G401 (cell line): ENCODE data around the gene TMPRSS4. TPM values are rescaled to one million over a fixed set of nuclear protein-coding genes. Genes with fewer than 3 reads are reported as not detected.

ENCODE experiments used
- DNase-seq: peaks from one replicate; pipeline ENCODE4 v3.0.0-alpha.2; 2015; ENCODE audit warnings: low spot score
- in situ Hi-C: cut with HindIII; loops from 2 replicates; pipeline ENCODE4 v1.10.0; 2016; ENCODE audit warnings: low sequenced_read_pairs, mixed read lengths
- total RNA-seq: library from RNA; depleted of rRNA; stranded (reverse); fragments of >200 nt; shearing (Covaris generic); gene quantifications from 2 replicates; pipeline ENCODE4 v1.2.3, GENCODE V29; 2014

Gene TMPRSS4
- total RNA-seq, 1 experiment from 2014 or later, result not detected

GRCh38 chr11:118095967-118096367, 19.1 kb downstream of the TMPRSS4 start:
- in situ Hi-C loops, result no loop called here
- DNase-seq, result no peak

- in situ Hi-C loops, result no loop called here
- no peak for DNase-seq
These were observed 22.3 kb downstream of the TMPRSS4 start for GRCh38 chr11:118098996-118099837.

- in situ Hi-C loops, result no loop called here
- no peak for DNase-seq
These were observed 23.1 kb downstream of the TMPRSS4 start for GRCh38 chr11:118099838-118100556.

DNA sequence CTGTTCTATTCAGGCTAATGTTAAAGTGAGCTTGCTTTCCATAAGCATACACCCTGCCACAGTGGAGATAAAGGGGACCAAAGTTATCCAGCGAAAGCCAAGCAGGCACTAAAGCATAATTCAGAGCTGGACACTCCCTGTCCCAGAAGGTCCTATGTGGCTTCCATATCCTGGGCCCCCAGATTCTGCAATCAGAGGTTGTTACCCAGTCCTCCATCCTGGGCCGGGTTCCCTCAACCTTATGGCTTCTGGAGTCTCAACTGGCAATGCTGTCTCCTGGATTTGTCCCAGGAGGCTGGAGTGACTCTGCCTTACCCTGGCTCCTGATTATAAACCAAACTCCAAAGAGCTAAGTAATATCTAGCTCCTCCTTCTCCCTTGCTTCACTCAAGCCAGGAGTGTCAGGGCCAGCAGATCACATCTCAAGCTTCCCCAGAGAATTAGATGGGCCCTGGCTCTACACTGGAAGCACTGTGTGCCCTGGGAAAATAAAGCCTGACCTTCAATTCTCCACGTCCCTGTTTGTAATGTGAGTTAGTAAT, 23.9 kb downstream of the TMPRSS4 start:
- in situ Hi-C loops, result no loop called here

GRCh38 chr11:118102721-118103261, 25.9 kb downstream of the TMPRSS4 start:
- in situ Hi-C loops, result no loop called here
- DNase-seq, result no peak

More for the DNA sequence above, 23.9 kb downstream of the TMPRSS4 start:
- DNase-seq, result no peak

GRCh38 chr11:118104491-118104890, 27.6 kb downstream of the TMPRSS4 start:
- in situ Hi-C loops, result no loop called here

DNA sequence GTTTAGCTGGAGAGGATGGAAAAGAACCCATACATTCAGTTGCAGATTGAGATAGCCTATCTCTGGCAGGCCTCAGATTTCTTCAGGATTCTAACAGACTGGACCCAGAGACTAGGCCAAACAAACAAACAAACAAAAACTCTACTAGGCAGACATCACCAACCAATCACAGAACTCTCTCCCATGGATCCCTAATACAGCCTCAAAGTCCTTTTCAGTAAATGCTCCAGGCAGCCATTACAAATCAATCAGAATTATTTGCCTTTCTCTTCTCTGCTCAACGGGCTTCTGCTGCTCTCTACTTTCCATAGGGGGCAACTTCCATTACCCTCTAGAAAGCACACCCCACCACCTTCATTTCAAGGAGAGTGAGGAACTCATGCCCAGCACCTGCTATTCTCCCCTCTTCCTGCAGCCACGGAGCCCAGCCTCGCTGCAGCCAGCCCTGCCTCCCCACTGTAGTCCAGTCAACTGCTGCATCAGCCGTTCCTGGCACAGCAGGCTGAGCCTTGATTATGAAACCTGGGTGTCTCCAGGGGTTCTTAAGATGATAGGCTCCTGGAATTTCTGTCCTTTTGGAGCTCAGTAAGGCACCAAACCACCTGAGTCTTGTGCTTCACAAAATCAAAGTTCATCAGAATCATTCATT, 28.9 kb downstream of the TMPRSS4 start:
- in situ Hi-C loops, result no loop called here
- DNase-seq, result no peak

More at GRCh38 chr11:118104491-118104890, 27.6 kb downstream of the TMPRSS4 start:
- DNase-seq, result no peak

DNA sequence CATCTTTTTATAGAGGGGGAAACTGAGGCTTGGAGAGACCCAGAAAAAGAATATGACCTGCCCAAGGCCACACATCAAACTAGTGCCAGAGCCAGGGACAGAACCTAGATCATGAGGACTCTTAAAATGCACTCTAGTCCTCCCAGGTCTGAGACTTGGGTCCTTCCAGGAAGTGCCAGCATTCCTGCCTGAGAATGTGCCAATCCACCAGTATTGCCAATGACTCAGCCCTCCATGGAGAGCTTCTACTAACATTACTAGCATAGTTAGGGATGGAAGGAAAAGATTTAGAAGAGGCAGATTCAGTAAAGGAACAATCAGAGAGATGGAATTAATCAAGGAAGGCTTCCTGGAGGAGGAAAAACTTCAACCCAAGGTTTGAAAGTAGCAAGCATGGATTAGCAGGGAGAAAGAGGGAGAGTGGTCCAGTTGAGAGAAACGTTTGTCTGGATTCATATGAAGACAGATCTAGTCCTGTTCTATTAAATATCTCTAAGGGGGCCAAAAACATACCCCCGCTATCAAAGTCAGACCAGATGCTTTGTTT, 30.0 kb downstream of the TMPRSS4 start:
- in situ Hi-C loops, result no loop called here
- DNase-seq, result no peak

GRCh38 chr11:118108513-118108912, 31.6 kb downstream of the TMPRSS4 start:
- DNase-seq, result no peak
- in situ Hi-C loops, result no loop called here

DNA sequence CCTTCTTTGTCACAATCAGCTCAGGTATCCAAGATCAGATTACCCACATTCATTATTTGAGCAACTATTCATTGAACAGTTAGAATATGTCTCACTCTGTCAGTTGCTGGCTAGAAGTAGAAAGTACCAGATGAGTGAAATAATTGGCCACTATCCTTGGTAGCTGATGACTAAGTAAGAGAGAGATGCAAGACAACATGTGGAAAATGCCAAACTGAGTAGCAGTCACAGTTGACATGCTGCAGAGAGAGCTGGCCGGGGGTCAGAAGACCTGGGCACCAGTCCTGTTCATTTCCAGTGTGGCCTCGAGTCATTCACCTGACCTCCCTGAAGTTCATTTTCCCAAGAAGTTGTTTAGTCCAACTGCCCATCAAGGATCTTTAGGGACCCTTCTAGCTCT, 32.4 kb downstream of the TMPRSS4 start:
- no peak for DNase-seq
- in situ Hi-C loops, result no loop called here

DNA sequence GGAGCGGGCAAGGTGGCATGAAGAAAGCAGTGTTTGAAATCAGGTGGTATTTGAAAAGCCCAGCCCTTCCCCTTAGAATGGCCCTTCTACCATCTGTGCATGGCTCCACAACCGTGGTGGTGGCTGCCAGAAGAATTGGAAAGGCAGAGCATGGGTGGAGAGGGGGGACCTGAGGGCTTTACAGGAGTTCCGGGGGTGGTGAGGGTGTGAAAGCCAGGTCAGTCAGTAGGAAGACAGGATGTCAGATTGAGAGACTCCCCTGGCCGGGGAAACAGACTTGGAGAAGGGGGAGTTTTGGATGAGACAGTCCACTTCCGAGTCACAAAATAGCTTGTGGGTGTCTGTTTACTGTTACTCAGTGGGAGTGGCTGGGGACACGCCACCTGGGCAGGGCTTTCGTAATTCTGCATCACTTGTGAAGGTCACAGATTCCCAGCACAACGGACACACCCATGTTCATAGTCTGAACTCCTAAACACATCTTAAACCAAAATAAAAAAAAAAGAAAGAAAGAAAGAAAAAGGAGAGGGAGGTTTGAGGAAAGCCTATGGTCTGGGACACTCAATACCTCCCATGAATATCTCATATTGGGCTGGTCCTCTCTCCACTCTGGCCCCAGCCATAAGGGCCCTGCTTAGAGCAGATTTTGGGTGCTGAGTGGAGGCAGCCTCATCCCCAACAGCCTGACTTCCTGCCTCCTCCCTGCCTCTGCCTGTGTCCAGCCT, 34.3 kb downstream of the TMPRSS4 start:
- in situ Hi-C loops, result no loop called here
- no peak for DNase-seq

DNA sequence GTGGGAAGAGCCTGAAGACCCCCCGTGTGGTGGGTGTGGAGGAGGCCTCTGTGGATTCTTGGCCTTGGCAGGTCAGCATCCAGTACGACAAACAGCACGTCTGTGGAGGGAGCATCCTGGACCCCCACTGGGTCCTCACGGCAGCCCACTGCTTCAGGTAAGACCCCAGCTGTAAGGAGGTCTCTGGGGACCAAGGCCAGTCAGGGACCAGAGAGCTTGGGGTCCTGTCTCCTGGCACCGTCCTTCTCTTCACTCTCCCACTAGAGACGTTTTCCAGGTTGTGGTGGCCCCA, 34.8 kb downstream of the TMPRSS4 start:
- in situ Hi-C loops, result no loop called here
- no peak for DNase-seq

- in situ Hi-C loops, result no loop called here
- DNase-seq, result no peak
These were observed 36.0 kb downstream of the TMPRSS4 start for GRCh38 chr11:118112711-118113430.

- in situ Hi-C loops, result no loop called here
- no peak for DNase-seq
These were observed 37.4 kb downstream of the TMPRSS4 start for GRCh38 chr11:118114266-118114665.

- in situ Hi-C loops, result no loop called here
- DNase-seq, result no peak
These were observed 38.2 kb downstream of the TMPRSS4 start for GRCh38 chr11:118115048-118115447.

DNA sequence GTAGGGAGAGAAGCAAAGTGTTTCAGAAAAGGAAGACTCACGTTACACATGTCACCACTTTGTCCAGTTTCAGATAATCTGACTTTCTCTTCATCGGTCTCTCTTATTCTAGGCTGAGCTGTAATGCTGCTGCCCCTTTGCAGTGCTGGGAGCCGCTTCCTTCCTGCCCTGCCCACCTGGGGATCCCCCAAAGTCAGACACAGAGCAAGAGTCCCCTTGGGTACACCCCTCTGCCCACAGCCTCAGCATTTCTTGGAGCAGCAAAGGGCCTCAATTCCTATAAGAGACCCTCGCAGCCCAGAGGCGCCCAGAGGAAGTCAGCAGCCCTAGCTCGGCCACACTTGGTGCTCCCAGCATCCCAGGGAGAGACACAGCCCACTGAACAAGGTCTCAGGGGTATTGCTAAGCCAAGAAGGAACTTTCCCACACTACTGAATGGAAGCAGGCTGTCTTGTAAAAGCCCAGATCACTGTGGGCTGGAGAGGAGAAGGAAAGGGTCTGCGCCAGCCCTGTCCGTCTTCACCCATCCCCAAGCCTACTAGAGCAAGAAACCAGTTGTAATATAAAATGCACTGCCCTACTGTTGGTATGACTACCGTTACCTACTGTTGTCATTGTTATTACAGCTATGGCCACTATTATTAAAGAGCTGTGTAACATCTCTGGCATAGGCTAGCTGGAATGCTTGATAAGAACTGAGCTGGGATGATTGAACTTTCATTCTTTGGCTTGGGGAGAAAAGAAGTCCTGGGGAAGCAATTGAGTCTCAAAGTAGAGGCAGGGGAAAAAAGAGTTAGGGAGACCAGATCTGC, 41.1 kb downstream of the TMPRSS4 start:
- DNase-seq, result no peak
- in situ Hi-C loops, result no loop called here

- no peak for DNase-seq
- in situ Hi-C loops, result no loop called here
These were observed 43.9 kb downstream of the TMPRSS4 start for GRCh38 chr11:118120793-118121192.
